Activated naive CD8-positive, alpha-beta T cell treated with anti-CD3 and anti-CD28 coated beads, Interleukin-2, amount 50 U/mL, for 16 hours (primary cell): ENCODE results near the gene WFDC2.

ENCODE experiments used
- DNase-seq: peaks from one replicate; pipeline ENCODE4 v3.0.0-alpha.2; 2020; ENCODE audit warnings: low read depth, low spot score

WFDC2 gene

GRCh38 chr20:45497971-45498494 is 28.5 kb downstream of the WFDC2 start:
- DNase-seq = no peak

DNA sequence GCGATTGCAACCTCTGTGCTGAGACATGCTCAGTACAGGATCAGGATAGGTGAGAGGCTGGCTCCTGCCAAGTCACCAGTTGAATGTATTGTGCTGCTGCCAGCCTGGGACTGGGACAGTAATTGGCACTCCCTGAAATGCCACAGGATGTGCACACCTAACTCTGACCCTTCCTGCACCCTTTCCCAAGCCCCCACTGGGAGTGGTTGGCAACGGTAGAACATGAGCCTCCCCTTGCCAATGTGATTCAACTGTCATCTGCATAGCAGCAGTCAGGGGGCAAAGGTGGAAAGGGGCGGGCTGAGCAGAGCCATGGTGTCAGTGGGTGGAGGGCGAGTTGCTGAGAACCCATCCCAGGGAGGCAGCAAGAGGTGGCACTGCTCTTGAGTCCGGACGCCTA is 30.5 kb downstream of the WFDC2 start:
- DNase-seq = no peak

DNA sequence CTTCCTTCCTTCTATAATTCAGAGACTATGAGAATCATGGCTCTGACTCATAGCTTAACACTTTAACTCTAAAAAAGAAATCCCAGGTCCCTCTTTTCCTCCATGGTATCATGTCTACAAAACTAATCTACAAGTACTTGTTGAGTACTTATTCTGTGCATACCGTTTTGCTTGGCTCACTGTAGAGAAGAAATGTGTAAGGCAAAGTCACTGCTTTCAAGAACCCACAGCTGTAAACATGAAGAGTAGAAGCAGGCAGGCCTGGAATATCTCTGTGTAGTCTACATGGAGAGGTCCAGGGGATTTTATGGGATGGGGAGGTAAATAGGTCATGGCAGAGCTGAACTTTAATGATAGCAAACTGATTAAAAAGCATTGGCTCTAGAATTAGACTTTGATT is 32.0 kb downstream of the WFDC2 start:
- DNase-seq = no peak

GRCh38 chr20:45502561-45502960 is 33.0 kb downstream of the WFDC2 start:
- no peak for DNase-seq

- no peak for DNase-seq
Observed at GRCh38 chr20:45503403-45503802, 33.9 kb downstream of the WFDC2 start.

DNA sequence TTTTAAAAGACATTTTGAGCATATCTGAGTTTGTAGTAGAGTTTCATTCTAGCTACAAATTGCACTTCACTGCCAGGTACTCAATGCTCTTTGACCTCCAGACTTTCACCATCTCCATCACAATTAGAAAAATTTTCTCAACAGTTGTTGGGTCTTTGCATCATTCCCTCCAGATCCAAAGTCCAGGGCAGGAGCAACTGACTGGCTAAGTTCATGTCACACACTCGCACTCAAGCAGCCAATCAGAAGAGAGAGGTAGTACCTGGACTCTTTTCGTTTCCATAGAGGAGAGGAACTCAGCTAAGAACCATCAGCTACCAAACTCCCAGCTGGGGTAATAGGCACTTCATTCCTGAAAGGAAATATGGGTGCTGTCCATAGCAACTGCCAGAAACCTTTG is 36.8 kb downstream of the WFDC2 start:
- DNase-seq = no peak

DNA sequence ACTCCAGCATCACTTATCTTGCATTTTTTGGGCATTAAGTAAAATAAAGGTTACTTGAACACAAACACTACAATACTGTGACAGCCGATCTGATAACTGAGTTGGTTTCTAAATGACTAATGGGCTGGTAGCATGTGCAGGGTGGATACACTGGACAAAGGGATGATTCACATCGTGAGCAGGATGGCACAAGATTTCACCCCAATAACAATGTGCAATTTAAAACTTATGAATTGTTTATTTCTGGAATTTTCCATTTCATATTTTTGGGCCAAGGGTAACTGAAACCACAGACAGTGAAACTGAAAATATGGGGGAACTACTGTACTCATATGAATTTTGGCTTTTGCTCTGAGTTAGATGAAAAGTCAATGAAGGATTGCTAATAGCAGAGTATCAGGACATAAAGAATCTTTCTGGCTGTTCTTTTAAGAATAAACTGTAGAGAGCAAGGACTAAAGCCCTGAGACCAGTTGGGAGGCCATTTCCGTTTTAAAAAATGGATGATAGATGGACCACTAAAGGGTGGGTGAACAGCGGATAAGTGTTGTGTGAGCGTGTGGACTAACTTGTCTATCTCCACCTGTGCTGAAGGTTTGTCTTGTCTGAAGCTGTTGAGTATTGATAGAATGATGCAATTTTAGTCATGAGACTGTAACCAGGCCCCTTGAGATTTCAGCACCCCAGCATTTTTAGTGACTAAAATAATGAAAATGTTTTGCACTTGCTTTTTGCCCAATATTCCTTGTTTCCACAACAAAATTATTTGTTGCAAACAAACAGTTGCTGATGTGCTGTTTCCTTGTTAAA is 37.7 kb downstream of the WFDC2 start:
- DNase-seq = no peak

GRCh38 chr20:45508068-45508886 is 38.7 kb downstream of the WFDC2 start:
- DNase-seq = no peak

DNA sequence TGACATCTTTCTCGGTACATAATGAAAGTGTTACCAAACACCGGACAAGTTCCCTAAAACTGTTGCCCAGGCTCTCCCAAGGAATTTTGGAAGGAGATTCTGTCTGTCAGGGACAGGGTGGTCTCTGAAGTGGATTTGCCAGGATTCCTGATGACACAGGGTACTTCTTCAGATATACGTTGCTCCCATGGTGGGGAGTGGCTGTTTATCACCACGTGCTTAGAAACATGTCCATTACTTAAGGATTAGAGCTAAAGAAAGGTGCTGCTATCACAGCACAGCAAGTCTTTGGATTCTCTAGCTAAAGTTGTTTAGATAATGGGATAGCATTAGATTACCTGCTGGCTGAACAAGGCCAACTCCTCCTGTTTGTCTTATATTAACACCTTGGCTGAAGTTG is 39.5 kb downstream of the WFDC2 start:
- no peak for DNase-seq

DNA sequence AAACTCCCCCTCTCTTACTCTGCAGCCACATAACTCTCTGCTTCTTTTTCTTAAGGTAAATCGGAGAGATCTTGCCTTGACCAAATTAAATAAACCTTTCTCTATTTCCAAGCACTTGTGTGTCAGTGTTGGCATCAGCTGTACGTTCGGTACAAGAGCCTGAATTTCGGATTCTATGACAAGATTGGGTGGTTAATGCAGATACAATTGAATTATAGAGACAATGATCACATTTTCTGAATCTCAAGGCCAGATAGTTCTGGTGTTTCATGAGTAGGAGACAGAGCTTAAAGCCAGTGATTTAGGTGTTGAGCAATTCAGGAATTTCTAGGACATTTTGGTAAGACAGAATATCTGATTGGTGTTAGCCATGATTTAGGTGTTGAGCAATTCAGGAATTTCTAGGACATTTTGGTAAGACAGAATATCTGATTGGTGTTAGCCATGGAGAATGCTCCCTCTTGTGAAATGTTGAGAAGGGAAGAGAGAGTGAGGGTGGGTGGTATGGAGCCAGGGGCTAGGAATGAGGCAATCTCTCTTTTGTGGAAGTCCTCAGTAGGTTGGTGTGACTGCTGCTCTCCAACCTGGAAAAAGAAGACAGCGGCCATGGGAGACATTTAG is 40.8 kb downstream of the WFDC2 start:
- no peak for DNase-seq

GRCh38 chr20:45515147-45515913 is 45.8 kb downstream of the WFDC2 start, which contains the start of gene SPINT3:
TSS of gene SPINT3 (minus strand) at chr20:45515622. CDS start at chr20:45515608, 14 bp downstream.
- no peak for DNase-seq

DNA sequence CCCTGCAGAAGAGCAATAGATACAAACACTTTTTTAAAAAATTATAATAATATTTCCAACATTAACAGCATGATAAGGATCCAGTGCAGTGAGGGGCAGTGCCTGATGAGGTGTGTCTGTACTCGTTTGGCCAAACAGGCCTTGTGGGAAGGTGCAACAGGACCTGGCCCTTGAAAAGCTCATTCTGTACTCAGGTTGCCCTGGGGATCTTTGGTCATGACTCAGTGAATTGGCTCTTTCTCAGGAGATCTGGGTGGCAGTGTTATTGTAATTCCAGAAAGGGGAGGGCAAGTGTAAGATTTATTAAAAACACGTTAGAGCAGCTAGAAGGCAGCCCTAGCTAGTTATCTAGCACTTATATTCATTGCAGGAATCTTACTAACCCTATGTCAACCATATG is 48.7 kb downstream of the WFDC2 start:
- no peak for DNase-seq

DNA sequence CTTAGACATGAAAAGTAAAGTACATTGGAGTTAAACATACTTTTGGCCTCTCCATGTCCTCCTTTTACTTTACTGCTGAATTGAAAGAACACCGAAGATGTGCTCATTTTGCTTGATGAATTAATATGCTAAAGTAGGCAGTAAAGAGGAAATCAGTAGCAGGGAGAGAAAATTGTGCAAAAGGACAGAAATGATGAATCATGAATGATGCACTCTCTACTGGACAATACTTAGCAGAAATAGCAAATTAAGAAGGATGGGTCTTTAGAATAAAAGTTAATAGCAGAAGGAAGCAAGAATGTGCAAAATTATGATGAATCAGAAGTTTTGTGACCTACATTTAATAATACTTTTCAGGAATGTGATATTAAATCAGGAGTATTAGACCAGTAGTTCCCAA is 54.3 kb downstream of the WFDC2 start:
- no peak for DNase-seq

DNA sequence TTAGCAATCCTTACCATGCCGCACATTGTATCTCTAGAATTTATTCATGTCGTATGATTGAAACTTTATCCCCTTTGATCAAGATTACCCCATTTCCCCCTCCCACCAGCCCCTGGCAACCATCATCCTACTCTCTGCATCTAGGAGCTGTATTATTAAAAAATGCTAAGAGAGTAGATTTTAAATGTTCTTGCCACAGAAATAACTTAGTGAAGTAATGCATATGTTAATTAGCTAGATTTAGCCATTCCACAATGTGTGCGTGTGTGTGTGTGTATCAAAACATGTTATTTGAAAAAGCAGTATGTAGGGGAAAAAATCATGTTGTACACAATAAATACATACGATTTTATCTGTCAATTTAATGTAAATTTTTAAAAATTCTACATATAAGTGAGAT is 57.7 kb downstream of the WFDC2 start:
- DNase-seq = no peak
